ENCODE data around the gene DOCK6.
"Not testable (repeated sequence)": the region's sequence is repeated elsewhere in the genome, so short reads cannot be mapped to it uniquely, and the experiment has no call there.

Gene DOCK6

GRCh38 chr19:11169896-11170678, 92.2 kb downstream of the DOCK6 start:
- DNase-seq (ENCODE audit: low read depth) = no peak
- no peak overlapping the region for H3K4me3 ChIP-seq (ENCODE audit: low read length)
- no peak for TF ChIP-seq CTCF (IDR thresholded peaks at IDR 0.05; ENCODE audit: insufficient read depth, low read depth, low read length, missing control alignments)

- no peak for TF ChIP-seq CTCF (IDR thresholded peaks at IDR 0.05; ENCODE audit: insufficient read depth, low read depth, low read length, missing control alignments)
- DNase-seq (ENCODE audit: low read depth) = peak; percentile 97
- no peak overlapping the region for H3K4me3 ChIP-seq (ENCODE audit: low read length)
These were observed 93.8 kb downstream of the DOCK6 start for GRCh38 chr19:11168568-11168967.

- no peak for DNase-seq (ENCODE audit: low read depth)
- TF ChIP-seq CTCF (IDR thresholded peaks at IDR 0.05; ENCODE audit: insufficient read depth, low read depth, low read length, missing control alignments) = no peak
- no peak overlapping the region for H3K4me3 ChIP-seq (ENCODE audit: low read length)
These were observed 95.8 kb downstream of the DOCK6 start for GRCh38 chr19:11166281-11167142.

GRCh38 chr19:11165486-11166030, 96.8 kb downstream of the DOCK6 start:
- DNase-seq (ENCODE audit: low read depth) = no peak
- TF ChIP-seq CTCF (IDR thresholded peaks at IDR 0.05; ENCODE audit: insufficient read depth, low read depth, low read length, missing control alignments) = no peak
- no peak overlapping the region for H3K4me3 ChIP-seq (ENCODE audit: low read length)

GRCh38 chr19:11164879-11165406, 97.4 kb downstream of the DOCK6 start:
- H3K4me3 ChIP-seq (ENCODE audit: low read length) = no peak overlapping the region
- no peak for DNase-seq (ENCODE audit: low read depth)
- no peak for TF ChIP-seq CTCF (IDR thresholded peaks at IDR 0.05; ENCODE audit: insufficient read depth, low read depth, low read length, missing control alignments)

- DNase-seq (ENCODE audit: low read depth) = no peak
- H3K4me3 ChIP-seq (ENCODE audit: low read length) = no peak overlapping the region
- TF ChIP-seq CTCF (IDR thresholded peaks at IDR 0.05; ENCODE audit: insufficient read depth, low read depth, low read length, missing control alignments) = no peak
These were observed 98.0 kb downstream of the DOCK6 start for GRCh38 chr19:11164296-11164695.

- DNase-seq (ENCODE audit: low read depth); H3K4me3 ChIP-seq (ENCODE audit: low read length): not testable (repeated sequence)
These were observed 101.9 kb downstream of the DOCK6 start for GRCh38 chr19:11160440-11160768.
